NB4 (cell line): ENCODE measurements around the gene LAMTOR5.

Experiments used
- POLR2A ChIP-seq: IDR thresholded peaks from 2 replicates; pipeline ENCODE4 v1.6.1; 2011; ENCODE audit warnings: mild to moderate bottlenecking; ENCODE audit not compliant: insufficient read length; ENCODE audit errors: extremely low read depth
- TF ChIP-seq, protein P1 (sequence below): IDR thresholded peaks from one replicate; pipeline ENCODE4 v1.5.1; 2012; ENCODE audit warnings: low read depth, low read length
- TF ChIP-seq, protein P2 (sequence below): IDR thresholded peaks from 2 replicates; pipeline ENCODE4 v1.6.1; 2011; ENCODE audit warnings: low read depth, low read length

DNA sequence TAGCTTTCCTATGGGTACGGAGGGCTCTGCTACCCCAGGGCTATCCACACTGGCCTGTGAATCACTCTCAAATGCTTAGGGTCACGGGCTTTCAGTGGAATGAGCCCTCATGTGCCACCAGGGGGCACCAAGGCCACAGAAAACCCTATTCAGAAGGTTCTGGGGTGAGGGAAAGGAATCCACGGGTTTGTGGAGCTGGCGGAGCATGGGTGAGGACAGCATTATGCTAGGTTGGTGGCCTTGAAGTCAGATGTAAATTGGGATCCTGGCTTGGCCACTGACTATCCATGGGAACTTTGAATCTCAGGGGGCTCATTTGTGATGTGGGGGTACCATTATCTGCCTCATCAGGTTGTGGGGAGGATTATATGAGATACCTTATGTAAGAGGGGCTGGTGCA, 5.1 kb upstream of the LAMTOR5 start:
- TF ChIP-seq, protein P1, sequence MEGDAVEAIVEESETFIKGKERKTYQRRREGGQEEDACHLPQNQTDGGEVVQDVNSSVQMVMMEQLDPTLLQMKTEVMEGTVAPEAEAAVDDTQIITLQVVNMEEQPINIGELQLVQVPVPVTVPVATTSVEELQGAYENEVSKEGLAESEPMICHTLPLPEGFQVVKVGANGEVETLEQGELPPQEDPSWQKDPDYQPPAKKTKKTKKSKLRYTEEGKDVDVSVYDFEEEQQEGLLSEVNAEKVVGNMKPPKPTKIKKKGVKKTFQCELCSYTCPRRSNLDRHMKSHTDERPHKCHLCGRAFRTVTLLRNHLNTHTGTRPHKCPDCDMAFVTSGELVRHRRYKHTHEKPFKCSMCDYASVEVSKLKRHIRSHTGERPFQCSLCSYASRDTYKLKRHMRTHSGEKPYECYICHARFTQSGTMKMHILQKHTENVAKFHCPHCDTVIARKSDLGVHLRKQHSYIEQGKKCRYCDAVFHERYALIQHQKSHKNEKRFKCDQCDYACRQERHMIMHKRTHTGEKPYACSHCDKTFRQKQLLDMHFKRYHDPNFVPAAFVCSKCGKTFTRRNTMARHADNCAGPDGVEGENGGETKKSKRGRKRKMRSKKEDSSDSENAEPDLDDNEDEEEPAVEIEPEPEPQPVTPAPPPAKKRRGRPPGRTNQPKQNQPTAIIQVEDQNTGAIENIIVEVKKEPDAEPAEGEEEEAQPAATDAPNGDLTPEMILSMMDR = peak; percentile 79
- TF ChIP-seq POLR2A = no peak
- TF ChIP-seq, protein P2, sequence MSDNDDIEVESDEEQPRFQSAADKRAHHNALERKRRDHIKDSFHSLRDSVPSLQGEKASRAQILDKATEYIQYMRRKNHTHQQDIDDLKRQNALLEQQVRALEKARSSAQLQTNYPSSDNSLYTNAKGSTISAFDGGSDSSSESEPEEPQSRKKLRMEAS = no peak
